RPMI8226 (cell line): ENCODE results near the gene CCK.
A peak's percentile ranks its signal among the peaks of the same experiment; 100 is the strongest.

Experiments
- DNase-seq: peaks from one replicate; pipeline ENCODE4 v3.0.0-alpha.2; 2015

Gene CCK

GRCh38 chr3:42265059-42265991 lies 660 bp downstream of the CCK start:
- no peak for DNase-seq

DNA sequence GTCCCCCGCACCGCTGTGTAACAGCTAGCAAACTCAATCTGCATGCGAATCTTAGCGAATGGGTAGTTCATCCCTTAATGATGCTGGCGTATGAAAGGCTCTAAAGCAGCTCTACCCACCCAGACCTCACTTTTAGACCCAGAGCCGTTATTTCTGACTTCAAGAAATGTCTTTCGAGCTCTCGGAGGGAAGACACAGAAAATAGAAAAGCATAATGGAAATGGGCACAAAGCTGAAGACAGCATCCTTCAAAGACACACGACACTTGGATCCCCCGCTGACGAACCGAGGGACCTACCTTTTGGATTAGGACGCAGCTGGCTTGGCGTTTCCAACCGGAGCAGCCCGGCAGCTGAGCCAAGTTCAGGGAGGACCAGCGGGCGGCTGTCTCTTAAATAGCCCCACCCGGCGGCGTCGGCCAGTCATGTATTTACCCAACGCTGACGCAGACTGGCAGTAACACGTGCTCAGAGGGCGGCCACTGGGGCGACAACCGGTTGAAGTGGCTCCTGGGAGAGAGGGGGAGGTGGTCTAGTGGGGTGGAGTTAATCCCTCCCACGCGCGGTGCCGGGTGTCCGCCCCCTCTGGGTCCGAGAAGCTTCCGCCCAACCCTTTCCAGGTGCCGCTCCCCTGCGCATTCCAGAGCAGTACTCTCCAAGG lies 1.5 kb downstream of the CCK start:
- DNase-seq: peak; percentile 15

GRCh38 chr3:42263354-42264346 lies 2.3 kb downstream of the CCK start:
- DNase-seq: peak; percentile 59

- DNase-seq: no peak
Measured at GRCh38 chr3:42262525-42262924, 3.5 kb downstream of the CCK start.

DNA sequence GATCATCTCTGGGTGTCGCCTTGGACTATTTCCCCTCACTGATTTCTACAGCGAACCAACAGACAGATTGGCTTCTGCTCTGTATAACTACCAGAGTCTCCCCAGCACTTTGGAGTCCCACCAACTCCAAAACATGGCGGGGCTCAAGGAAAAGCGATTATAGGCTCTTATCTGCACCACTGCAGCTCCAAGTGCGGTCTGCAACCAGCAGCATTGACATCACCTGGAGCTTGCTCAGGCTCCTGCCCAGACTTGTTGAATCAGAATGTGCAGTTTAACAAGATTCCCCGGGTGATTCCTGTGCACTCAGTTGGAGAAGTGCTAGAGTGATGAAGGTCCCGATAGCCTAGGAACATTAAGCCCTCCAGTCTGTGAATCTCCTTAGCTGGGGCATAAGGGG lies 9.0 kb downstream of the CCK start:
- no peak for DNase-seq

DNA sequence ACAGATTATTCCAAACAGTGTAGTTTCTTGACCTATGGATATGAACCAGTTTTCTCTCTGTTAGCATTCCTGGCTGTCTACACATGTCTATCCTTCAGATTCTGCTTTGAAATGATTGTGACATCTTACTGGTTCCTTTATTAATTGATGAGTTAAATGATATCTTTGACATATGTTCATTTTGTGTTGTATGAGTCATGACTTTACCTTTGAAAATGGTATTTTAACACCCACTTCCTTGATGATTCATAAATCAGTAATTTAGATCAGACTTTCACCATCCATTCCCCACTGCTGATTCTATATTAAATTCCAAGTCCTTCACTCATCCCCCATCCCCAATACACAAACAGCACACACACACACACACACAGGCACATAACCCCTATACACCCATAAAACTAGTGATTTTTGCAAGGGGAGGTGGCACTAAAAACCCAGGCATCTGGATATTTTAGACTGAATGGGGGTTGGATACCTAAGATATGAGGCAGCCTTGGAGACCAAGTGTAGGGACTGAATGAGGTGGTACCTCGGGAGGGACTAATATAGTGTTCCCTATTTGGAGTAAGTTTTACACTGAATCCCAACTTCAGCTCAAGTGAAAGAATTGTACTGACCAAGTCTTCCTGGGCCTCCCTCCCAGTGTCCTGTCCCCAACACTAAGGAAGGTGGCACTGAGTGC lies 9.7 kb downstream of the CCK start:
- DNase-seq: no peak

- no peak for DNase-seq
Measured at GRCh38 chr3:42254566-42254965, 11.4 kb downstream of the CCK start.

- DNase-seq: no peak
Measured at GRCh38 chr3:42250761-42251160, 15.2 kb downstream of the CCK start.

DNA sequence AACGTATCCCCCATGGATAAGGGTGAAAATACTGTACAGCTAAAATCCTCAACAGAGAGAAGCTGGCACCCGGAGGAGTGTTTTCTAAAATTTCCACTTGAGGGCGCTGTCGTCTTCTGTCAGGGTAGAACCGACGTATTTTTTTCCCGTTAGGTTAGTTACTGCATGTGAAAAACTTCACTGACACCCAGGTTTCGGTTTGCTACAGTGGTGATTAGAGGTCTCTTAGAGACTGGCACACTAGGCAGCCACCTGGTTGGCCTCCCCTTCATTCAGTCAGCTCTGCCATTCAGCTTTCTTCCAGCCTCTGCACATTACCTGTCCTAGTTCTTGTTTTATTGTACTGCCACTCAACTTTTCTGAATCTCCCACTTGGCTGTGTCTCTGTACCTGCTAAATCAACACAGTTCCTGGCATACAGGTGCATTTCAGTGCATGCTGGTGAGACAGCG lies 18.4 kb downstream of the CCK start:
- DNase-seq: peak; percentile 84

GRCh38 chr3:42246091-42246490 lies 19.9 kb downstream of the CCK start:
- DNase-seq: no peak

DNA sequence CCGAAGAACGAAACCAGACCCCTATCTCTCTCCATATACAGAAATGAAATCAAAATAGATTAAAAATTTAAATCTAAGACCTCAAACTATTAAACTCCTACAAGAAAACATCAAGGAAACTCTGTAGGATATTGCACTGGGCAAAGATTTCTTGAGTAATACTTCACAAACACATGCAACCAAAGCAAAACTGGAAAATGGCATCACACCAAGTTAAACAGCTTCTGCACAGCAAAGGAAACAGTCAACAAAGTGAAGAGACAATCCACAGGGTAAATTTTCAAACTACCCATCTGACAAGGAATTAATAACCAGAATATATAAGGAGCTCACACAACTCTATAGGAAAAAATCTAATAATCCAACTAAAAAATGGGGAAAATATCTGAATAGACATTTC lies 29.4 kb downstream of the CCK start:
- DNase-seq: no peak

DNA sequence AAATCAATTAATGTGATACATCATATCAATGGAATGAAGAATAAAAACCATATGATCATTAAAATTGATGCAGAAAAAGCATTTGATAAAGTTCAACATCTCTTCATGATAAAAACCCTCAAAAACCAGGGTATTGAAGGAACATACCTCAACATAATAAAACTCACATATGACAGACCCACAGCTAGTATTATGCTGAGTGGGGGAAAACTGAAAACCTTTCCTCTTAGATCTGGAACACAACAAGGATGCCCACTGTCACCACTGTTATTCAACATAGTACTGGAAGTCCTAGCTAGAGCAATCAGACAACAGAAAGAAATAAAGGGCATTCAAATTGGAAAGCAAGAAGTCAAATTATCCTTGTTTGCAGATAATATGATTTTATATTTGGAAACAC lies 30.5 kb downstream of the CCK start:
- no peak for DNase-seq

- no peak for DNase-seq
Measured at GRCh38 chr3:42230860-42231259, 35.1 kb downstream of the CCK start.

DNA sequence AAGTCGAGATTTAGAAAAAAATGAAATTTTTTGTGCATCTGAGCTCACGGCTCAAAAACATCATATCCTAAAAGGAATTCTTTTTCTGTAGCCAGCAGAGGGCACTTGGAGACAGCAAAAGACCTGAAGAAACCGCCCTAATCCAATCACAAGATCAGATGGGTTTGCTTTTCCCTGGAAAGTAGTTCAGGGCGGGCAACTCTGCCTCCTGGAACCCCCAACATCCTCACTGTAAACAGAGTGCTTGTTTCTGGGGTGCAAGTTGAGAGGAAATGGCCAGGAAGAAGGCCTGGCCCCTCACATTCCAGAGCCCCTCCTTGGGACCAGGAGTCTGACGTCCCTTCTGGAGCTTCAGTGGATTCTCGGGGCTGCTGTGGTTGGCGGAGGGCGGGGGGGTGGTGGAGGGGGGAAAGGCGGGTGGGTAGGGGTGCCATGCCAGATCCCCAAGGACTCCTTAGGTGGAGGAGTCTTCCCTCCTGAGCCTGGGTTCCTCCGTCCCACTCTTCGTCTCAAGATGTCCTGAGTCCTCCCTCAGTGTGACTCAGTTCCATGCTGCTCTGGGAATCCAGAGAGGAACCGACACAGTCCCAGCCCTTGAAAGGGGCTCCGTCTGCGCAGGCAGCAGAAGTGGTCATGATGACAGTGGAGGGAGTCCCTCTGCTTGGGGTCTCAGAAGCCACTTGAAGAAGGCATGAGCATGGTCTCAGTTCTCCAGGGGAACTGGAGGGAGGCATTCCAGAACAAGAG lies 35.9 kb downstream of the CCK start:
- peak; percentile 38 for DNase-seq

DNA sequence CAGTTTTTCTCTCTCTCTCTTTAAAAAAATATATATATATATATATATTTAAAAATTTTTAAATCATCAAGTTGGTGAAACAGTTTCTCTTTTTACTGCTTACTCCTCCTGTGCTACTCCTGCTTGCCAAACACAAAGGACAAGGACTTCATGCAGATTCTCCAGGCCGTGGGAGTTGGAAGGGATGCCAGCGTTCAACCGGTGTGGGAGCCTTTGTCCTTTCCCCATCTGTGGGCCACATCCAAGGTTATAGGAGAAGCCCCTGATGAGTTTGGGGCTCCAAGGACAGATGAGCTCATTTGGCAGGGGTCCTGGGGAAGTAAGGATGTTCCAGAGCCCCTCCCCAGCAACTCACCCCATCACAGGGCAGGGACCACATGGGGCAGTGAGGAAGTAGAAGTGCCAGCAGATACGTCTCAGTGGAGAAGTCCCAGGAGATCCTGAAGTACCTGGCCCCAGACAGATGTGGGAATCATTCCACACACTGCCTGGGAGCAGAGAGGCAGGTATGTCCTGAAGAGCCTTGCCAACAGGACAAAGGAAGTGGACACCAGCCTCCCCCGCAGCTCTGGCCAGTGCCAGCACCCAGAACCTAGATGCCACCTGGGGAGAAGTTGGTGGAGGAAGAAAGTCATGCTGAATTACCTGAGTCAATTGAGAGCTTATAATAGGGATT lies 36.6 kb downstream of the CCK start:
- no peak for DNase-seq

DNA sequence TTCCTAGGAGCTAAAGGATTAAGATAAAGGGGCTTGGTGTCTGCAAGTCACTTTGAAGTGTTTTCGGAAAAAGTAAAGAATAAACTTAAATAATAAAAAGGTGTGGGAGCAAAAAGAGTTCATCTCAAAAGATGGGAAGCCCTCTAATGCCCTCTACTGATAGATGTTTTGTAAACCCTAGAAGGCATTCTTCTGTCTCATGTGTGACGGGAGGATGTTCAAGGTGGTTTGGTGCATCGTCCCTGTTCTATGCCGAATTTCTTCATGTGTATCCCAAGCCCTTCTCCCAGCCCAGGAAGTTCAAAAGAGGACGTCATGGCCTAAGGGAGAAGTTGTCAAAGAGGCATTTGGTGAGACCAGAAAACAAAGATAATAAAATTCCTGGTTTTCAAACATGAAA lies 37.2 kb downstream of the CCK start:
- DNase-seq: peak; percentile 31

DNA sequence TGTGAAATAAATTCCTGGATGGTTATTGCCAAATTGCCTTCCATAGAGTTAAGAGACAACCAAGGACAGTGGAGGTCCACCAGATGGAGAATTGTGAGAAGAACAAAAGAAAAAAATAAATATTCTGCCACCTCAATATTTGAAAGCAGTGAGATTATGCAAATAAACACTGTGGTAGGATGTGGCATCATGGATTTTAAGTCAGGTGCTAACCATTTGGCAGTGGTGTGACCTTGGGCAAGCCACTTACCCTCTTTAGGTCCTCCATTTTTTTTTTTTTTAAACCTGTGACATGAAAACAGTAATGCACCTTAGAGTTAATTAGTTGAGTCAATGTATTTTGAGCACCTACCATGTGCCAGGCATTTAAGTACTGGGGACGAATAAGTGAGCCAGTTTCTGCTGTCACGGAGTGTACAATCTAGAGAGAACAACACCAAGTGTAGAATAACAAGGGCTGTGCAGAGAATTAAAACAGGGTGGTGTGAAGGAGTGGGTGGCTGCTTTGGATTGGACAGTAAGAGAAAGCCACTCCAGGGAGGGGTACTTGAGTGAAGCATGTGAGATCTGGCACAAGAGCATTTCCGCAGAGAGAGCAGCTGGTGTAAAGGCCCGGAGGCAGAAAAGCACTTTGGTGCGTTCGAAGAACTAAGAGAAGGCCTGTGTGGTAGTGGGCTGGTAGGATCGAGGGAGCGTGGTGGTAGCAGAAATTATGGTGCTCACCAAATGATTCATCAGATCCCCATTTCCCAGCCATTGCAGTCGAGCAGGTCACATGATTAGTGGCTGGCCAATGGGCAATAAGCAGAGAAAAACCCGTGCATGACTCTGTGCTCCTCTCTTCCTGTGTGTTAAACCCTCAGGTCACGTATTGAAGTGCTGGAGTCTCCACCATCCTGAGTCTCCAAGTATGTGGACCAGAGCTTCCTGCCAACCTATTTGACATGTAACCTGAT lies 39.2 kb downstream of the CCK start:
- no peak for DNase-seq

GRCh38 chr3:42225486-42226363 lies 40.3 kb downstream of the CCK start:
- DNase-seq: no peak
